ENCODE data around the gene PAM.

GRCh38 chr5:102946414-102946813, 191.3 kb downstream of the PAM start:
- no peak for TF ChIP-seq CTCF (IDR thresholded peaks at IDR 0.05; ENCODE audit: low read length)
- no peak for TF ChIP-seq EZH2phosphoT487 (IDR thresholded peaks at IDR 0.05; ENCODE audit: low read length)

All from MM.1S (cell line).